Stimulated activated CD8-positive, alpha-beta memory T cell treated with anti-CD3 and anti-CD28 coated beads, Interleukin-7, amount 100 ng/mL, for 4 hours (primary cell): ENCODE results near the gene AGPAT3.
"Not testable (repeated sequence)": the region's sequence is repeated elsewhere in the genome, so short reads cannot be mapped to it uniquely, and the experiment has no call there.

ENCODE experiments used
- DNase-seq, 2 donors: peaks; one replicate each; pipeline ENCODE4 v3.0.0-alpha.2; 2020; ENCODE audit warnings: low read depth in 2 of 2

AGPAT3 gene

DNA sequence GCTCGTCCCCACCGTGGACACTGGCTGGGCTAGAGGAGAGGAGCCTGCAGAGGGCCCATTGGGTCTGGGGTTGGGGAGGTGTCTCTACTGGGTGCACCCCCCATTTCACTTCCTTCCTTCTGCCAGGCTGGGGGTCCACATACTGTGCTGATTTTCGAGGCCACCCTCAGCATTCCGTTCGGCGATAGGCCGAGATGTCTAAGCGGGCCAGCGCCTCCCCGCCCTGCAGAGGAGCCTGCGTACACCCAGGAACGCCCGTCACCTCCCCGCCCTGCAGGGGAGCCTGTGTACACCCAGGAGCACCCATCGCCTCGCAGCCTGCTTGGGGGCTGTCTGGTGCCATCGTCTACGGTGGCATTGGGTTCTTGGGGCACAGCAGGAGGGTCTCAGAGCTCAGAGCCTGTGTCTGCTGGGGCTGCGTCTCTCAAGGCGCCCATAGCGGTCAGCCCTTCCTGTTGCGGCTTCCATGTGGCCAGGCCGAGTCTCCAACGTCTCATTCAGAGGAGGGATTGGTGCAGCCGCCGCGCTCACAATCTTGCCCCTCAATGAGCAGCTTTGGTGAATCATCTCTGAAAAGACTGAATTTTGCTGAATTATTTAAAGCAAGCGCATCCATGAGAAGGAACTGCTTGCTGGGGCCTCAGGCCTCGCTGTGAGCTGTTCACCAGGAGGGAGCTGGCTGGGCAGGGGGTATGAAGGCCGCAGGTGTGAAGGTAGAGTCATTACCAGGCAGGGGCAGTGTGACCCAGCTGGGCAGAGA is 30.7 kb upstream of the AGPAT3 start:
- no peak for DNase-seq

DNA sequence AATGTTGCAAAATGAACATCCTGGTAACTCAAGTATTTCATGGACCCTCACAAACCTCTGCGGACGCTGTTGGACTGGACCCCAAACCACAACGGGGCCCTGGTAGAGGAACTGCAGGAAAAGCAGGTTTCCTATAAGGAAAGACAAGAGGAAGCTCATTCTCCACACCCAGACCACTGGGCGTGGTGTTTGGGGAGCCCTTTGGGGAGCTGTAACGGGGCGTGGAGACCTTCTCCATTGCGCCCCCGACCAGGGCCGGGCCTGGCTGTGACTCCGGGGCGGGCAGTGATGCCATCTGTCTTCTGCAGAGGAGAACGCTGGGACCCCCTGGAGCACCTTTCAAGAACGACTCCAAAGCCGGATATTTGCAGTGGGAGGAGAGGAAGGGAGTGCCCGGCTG is 30.0 kb upstream of the AGPAT3 start:
- no peak for DNase-seq

DNA sequence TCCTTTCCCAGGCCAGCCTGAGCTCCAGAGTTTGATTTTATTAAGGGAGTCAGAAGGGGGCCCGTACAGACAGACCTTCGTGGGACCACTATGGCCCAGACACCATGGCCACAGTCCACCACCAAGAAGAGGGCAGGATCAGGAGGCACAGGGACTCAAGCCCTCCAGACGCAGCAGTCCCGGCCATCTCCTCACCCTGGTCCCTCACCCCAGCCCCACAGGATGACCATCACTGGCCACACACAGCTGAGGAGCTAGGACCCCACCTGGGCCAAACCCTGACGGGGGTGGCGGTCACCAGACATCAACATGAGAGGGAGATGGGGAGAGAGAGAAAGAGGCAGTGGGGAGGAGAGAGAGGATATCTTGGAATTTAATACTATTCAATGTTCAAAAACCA is 29.2 kb upstream of the AGPAT3 start:
- DNase-seq: no peak

DNA sequence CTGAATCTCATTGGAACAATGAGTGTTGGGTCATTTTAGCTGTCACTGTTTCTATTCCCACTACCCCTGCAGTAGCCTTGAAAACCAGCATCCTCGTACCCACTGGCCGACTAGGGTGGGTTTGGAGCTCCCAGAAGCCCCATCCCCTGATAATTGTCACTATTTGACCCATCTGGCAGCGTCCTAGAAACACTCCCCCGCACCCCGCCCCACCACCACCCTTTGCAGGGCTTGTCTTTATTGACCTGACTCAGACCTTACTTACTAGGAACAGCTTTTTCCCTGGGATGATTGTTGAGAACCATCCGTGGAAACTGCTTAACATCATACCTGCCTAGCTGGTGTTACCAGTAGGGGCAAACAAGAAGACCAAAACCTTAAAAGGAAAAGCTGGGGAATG is 28.4 kb upstream of the AGPAT3 start:
- DNase-seq: no peak

DNA sequence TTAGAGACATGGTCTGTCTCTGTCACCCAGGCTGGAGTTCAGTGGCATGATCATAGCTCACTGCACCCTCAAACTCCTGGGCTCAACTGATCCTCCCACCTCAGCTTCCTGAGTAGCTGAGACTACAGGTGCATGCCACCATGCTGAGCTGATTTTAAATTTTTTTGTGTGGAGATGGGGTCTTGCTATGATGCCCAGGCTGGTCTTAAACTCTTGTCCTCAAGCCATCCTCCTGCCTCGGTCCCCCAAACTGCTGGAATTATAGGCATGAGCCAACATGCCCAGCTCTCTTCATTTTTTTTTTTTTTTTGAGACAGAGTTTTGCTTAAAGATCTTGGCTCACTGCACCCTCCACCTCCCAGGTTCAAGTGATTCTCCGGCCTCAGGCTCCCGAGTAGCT is 24.8 kb upstream of the AGPAT3 start:
- no peak for DNase-seq

DNA sequence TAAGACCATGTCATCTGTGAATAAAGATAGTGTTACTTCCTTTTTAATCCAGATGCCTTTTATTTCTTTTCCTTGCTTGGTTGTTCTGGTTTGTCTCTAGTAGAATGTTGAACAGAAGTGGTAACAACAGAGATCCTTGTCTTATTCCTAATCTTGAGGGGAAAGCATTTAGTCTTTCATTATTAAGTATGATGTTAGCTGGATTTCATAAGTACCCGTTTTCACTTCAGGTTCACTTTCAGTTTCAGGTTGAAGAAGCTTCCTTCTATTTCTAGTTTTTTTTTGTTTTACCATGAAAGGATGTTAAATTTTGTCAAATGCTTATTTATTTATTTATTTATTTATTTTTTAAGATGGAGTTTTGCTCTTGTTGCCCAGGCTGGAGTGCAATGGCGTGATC is 22.3 kb upstream of the AGPAT3 start:
- no peak for DNase-seq

DNA sequence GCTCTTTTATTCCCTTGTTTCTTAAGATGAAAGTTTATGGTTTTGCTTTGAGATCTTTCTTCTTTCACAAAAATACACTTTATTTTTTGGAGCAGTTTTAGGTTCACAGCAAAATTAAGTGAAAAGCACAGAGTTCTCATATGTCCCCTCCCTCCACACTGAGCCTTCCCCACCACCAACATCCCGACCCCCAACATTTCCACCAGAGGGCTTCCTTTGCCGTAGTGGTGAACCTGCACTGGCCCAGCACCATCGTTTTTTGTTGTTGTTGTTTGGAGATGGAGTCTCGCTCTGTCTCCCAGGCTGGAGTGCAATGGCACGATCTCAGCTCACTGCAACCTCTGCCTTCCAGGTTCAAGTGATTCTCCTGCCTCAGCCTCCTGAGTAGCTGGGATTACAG is 20.1 kb upstream of the AGPAT3 start:
- not testable (repeated sequence) for DNase-seq

DNA sequence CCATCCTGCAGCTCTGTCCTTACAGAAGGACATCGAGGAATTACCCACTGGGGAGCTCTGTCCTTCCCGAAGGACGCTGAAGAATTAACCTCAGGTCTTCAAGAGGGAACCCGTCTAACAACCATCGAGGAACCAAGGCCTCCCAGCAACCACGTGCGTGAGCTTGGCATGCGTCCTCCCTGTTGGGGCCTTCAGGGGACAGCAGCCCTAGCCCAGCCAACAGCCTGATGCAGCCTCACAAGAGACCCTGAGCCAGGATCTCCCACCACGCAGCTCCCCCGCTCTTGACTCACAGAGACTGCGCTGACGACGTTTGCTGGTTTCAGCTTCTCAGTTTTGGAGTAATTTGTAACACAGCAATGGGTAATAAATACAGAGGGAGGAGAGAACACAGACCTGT is 19.6 kb upstream of the AGPAT3 start:
- no peak for DNase-seq

DNA sequence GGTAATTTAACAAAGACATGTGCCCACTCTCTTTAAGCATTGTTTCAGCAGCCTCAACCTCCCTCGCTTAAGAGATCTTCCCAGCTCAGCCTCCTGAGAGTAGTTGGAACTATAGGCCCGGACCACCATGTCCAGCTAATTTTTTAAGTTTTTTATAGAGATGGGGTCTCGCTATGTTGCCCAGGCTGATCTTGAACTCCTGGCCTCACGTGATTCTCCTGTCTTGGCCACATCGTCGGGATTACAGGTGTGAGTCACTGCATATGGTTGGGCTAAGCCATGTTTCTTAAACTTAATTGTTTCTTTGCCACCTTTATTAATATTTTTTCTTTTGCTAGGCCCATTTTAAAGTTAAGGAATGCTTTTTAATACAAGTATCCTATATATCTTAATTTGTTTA is 18.6 kb upstream of the AGPAT3 start:
- no peak for DNase-seq

DNA sequence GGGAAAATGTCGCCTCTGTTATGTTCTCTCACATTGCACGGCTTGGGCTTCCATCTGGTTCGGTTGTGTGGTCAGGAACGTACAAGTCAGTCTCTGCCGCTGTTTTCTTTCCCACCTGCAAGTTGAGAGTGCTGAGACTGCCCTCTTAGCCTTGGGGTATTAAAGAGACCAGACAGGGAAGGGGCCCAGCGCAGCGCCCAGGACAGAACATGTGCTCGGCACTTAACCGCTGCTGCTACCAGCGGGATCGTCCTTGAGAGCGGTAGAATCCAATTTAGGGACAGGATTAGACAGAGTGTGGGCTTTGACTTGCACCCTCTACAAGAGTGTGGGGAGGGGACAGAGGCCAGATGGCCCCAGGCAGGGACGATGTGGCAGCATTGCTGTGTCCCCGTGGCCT is 17.7 kb upstream of the AGPAT3 start:
- DNase-seq: no peak

DNA sequence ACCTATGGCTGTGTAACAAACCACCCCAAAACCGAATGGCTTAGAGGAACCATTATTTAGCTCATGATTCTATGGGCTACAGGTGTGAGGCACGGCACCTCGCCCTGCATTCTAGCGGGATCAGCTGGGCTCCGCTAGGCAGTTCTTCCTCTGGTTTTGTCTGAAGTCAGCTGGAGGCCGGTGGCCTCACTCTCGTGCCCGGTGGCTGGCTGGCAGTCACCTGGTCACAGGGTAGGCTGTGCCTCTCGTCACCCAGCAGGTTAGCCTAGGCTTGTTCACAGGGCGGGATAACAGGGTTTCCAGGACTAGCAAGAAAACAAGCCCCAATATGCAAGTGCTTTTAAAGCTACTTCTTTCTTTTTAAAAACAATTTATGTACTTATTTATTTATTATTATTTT is 16.3 kb upstream of the AGPAT3 start:
- no peak for DNase-seq

DNA sequence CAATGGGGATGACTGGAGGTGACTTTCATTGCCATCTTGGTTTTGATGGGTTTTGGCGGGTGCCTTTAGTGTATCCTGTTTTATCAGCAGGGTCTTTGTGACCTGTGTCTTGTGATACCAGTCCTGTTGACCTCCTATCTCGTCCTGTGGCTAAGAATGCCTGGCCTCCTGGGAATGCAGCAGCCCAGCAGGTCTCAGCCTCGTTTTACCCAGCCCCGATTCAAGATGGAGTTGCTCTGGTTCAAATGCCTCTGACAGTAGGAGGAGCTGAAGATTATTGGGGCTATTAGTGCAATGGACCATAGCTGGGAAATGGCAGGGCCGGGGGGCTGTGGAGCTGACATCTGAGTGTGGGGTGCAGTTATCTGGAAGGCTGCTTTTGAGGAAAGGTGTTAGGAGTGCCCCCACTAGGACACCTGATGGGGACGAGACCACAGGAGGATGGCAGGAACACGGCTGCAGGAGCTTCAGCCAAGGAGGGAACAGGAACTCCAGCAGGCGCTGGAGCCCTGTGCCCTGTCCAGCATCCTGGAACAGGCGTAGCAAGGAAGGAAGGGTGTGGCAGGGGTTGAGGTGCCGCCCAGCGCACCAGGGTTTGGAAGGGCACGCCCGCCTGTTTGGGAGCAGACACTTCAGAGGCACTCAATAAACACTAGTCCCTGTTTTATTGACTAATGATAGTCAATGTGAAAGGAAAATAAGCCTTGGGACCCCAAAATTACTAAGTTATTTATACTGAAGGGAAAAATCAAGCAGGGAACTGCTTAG is 15.3 kb upstream of the AGPAT3 start:
- DNase-seq: no peak

DNA sequence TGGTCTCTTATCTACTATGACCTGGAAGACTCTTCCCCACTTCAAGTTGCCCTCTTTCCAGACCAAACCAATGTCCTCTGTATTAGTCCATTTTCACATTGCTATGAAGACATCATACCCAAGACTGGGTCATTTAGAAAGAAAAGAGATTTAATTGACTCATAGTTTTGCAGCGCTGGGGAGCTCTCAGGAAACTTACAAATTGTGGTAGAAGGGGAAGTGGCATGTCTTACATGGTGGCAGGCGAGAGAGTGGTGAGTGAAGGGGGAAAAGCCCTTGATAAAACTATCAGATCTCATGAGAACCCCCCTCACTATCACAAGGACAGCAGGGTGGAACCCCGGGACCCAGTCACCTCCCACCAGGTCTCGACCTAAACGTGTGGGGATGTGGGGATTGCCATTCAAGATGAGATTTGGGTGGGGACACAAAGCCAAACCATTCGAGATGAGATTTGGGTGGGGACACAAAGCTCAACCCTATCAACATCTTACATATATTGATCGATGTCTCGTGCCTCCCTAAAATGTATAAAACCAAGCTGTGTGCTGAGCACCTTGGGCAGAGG is 14.2 kb upstream of the AGPAT3 start:
- no peak for DNase-seq

DNA sequence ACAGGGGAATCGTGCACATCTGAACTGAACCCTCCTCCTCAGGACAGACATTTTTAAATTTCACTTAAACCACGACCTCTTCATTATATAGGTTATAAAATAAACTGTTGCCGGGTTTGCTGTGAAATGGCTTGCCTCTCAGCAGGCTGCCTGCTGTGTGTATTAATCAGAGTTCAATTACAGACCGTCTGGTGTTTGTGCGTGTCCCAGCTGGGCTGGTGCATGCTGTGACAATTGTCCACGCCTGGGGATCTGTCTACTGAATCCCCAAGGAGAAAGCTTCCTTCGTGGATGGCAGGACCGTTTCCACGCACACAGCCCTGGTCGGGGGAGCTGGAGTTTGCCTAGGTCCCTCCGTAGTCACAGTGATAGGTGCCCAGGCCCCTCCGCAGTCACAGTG is 13.4 kb upstream of the AGPAT3 start:
- DNase-seq: no peak

DNA sequence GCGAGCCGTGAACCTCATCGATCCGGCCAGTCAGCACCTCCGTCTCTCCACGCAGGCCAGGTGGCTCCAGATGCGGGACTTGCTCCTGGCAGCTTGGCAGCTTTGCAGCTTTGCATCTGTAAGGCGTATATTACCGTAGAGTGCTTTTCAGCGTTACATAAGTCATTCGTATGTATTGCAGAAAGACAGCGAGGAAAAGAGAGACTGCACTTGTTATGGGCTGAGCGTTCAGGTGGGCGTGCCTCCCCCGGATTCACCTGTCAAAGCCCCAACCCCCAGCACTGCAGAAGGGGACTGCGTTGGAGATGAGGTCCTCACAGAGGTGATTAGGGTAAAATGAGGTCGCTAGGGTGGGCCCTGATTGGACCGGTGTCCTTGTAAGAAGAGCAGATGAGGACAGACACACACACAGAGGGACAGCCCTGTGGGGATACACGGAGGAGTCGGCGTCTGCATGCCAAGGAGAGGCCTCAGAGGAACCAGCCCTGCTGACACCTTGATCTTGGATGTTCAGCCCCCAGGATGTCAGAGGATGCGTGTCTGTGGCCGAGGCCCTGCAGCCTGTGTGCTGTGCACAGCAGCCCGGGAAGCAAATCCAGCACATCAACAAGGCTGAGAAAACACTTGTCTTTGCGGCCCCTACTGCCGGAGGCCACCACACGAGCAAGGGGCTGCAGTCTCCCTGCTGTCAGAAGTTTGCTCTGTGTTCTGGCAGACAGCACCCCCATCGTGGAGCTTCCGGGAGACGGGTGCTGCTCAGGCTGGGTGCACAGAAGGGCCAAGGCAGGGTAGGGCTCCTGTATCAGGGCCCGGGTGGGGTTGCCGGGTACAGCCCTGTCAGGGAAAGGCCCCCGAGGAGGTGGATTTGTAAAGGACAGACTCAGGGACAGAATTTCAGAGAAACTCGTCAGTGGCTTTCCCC is 10.9 kb upstream of the AGPAT3 start:
- no peak for DNase-seq

DNA sequence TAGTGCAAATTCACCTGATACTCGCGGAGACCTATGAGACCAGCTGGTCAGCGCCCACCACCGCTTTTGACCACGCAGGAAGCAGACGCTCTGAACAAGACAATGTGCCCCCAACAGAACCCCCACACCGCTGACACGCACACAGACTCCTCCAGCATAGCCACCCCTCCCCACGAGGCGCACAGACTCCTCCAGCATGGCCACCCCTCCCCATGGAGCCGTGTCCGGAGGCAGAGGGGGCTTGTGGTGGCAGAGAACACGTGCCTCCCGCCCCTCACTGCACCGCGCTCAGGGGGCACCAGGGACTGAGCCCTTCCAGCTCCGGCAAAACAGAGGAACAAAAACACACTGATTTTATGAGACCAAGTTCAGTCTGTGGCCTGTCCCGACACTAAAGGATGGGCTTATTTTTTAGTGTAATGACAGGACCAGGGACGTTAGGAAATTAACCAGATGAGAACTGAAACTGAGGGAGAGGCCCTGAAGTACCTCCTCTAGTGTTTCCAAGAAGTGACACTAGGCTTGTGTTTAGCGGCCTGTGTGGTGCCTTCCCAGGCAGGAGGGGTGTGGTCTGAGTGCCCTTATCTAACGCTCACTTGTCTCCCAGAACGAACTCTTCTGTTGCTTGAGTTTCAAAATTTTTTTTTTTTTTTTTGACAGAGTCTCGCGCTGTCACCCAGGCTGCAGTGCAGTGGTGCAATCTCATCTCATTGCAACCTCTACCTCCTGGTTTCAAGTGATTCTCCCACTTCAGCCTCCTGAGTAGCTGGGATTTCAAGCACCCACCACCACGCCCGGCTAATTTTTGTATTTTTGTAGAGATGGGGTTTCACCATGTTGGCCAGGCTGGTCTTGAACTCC is 10.0 kb upstream of the AGPAT3 start:
- DNase-seq: no peak

DNA sequence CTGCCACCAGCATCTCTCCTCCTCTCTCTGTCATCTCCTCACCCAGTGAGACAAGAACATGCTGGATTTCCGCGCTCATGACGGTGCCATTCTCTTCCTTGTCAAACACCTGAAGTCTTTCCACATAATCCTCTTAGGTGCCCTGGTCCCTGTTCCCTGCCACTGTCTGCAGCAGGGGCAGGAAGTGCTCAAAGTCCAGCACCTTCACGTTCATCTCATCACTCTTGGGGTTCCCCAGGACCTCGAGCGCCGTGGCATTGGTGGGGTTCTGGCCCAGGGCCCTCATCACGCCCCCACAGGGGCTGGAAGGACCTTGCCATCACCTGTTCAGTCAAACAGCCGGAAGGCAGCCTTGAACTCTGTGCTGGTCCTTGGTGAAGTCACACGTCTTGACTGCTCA is 9.1 kb upstream of the AGPAT3 start:
- DNase-seq: no peak

DNA sequence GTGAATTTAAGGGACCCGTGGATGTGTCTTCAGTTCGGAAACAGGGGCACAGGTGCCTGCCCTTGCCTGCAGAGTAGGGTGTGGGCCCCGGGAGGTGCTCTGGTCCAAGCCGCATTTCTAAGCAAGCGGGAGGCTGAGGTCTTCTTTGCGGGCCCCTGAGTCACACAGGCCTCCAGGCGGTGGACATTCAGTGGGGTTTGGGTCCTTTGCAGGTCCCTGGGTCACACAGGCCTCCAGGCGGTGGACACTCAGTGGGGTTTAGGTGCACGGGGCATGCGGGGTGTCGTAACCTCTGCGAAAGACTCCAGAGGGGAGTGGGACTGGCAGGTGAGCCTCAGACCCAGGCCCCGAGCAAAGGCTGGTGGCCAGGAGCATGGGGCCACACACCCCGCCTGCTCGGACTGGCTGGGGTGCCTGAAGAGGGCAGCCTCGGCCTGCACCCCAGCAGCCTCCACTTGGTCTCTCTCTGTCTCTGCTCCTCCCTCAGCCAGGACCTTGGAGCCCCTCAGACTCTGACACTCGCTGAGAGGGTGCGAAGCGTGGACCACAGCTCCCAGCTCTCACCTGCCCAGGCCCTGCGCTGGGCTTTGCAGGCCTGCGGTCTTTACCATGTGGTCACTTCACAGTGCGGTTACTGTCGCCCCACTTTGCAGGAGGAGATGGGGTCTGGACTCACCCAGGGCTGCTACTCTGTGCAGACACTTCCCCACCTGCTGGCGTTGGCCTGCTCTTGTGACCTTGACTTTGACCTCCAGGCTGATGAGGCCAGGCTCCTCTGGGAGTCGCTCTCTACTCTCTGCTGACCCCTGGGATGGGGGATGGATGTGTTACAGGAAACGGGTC is 6.0 kb upstream of the AGPAT3 start:
- no peak for DNase-seq

DNA sequence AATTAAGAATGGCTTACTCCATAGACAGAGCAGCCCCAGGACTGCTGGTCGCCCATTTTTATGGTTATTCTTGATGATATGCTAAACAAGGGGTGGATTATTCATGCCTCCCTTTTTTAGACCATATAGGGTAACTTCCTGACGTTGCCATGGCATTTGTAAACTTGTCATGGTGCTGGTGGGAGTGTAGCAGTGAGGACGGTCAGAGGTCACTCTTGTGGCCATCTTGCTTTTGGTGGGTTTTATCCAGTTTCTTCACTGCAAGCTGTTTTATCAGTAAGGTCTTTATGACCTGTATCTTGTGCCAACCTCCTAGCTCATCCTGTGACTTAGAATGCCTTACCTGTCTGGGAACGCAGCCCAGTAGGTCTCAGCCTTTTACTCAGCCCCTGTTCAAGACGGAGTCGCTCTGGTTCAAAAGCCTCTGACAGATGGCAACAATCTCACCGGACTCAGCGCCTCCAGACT is 5.2 kb upstream of the AGPAT3 start:
- DNase-seq: no peak

DNA sequence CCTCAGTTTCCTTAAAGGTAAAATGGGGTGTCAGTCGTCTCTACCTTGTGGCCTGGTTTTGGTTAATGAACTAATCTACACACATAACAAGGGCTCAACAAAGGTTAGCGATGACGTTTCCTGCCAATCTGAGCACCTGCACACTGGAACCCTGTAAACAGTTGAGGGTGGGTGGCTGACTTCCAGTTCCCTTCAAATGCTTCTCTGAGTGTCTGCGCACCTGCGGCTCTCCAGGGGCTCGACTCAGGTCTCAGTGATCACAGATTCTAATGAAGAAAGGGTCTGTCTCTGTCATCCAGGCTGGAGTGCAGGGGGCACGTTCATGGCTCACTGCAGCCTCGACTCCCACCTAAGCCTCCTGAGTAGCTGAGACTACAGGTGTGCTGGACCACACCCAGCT is 3.3 kb upstream of the AGPAT3 start:
- no peak for DNase-seq
